ENCODE measurements around the gene MKKS. TPM values are rescaled to one million over a fixed set of nuclear protein-coding genes. Genes with fewer than 3 reads are reported as not detected.

MKKS gene
- total and polyA plus RNA-seq, 2 donors (not counting 1 experiment from before 2014, with no cell fraction given): 6.0 to 12.6 TPM

DNA sequence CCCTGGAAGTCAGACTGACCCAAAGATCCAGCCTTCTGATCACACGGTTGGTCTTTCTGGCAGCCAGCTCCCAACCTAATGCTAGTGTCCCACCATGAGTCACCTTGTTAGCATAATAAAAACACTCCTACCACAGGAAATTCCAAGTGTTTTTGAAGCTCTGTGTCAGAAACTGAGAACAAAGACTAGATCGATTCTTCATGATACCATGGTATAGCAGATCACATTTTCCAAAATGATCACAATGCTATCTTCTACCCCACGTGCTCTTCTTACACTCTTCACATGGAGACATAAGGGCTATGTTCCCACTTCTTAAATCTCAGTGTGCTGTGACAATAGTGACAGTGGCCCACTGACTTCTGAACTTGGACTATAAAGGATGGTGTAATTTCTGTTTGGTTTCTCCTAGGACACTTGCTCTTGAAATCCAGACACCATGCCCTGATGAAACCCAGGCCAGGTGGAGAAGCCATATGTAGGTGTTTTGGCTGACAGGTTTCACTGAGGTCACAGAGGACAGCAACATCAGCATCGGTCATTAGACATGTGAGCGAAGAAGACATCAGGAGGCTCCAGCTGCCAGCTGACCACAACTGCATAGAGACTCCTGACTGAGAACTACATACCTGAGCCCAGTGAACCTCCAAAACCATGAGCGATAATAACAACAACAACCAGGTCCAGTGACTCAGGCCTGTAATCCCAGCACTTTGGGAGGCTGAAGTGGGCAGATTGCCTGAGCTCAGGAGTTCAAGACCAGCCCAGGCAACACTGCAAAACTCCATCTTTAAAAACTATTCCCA is 57.5 kb downstream of the MKKS start:
- H3K27ac Mint-ChIP-seq: no peak overlapping the region
- Histone ChIP-seq H4K20me1 (ENCODE audit: control insufficient read depth, insufficient read depth, low read length, poor library complexity, severe bottlenecking) (no peaks in the 10 kb centered on the region), H2AFZ (ENCODE audit: insufficient read depth, low read depth, low read length, poor library complexity, severe bottlenecking) (no peak overlapping the region), H3K9me3 (ENCODE audit: control extremely low read depth in 1 of 3, control insufficient read depth in 2 of 3, insufficient read depth in 1 of 3, low read length in 2 of 3) (peaks cover 0 to 3% (median 0%) of the 10 kb centered on the region in 3 donors), H3K4me3 (ENCODE audit: control extremely low read depth in 1 of 5, extremely low read depth in 1 of 5, insufficient read depth in 1 of 5, low read depth in 2 of 5, low read length in 4 of 5) (no peak overlapping the region), H3K27me3 (replicated peaks in 1 of 4; ENCODE audit: control extremely low read depth in 1 of 4, control insufficient read depth in 3 of 4, insufficient read depth in 4 of 4, low read length in 3 of 4) (peaks cover 0 to 6% (median 1%) of the 10 kb centered on the region in 4 experiments), H3K36me3 (replicated peaks in 1 of 2; ENCODE audit: control extremely low read depth in 1 of 2, control insufficient read depth in 1 of 2, extremely low read depth in 1 of 2, insufficient read depth in 2 of 2, low read length in 1 of 2) (no peaks in the 10 kb centered on the region), H3K79me2 (ENCODE audit: control insufficient read depth, insufficient read depth, low read length) (no peaks in the 10 kb centered on the region), H3K4me1 (ENCODE audit: control insufficient read depth in 2 of 2, insufficient read depth in 2 of 2, low read length in 2 of 2) (no peaks in the 10 kb centered on the region), H3K27ac (ENCODE audit: low read length in 2 of 2) (no peak overlapping the region), H3K4me2 (replicated peaks; ENCODE audit: low read depth, low read length, poor library complexity, severe bottlenecking) (no peak overlapping the region), H3K9ac (ENCODE audit: low read length) (no peak overlapping the region)
- 100% methylated on average over 5 of the region's 6 CpGs for WGBS (ENCODE audit: insufficient coverage)
- no peak overlapping the region for H3K4me3 Mint-ChIP-seq
- H3K9me3 Mint-ChIP-seq (ENCODE audit: insufficient read depth): peaks cover 6% of the 10 kb centered on the region
- CTCF ChIA-PET: interaction anchor here (0.7 kb wide), 1 partner anchor 85 kb away, joined by 3 read pairs; no protein-coding TSS in a partner anchor
- intact Hi-C loops (cut with micrococcal nuclease): no loop called here
- TF ChIP-seq, protein P1, sequence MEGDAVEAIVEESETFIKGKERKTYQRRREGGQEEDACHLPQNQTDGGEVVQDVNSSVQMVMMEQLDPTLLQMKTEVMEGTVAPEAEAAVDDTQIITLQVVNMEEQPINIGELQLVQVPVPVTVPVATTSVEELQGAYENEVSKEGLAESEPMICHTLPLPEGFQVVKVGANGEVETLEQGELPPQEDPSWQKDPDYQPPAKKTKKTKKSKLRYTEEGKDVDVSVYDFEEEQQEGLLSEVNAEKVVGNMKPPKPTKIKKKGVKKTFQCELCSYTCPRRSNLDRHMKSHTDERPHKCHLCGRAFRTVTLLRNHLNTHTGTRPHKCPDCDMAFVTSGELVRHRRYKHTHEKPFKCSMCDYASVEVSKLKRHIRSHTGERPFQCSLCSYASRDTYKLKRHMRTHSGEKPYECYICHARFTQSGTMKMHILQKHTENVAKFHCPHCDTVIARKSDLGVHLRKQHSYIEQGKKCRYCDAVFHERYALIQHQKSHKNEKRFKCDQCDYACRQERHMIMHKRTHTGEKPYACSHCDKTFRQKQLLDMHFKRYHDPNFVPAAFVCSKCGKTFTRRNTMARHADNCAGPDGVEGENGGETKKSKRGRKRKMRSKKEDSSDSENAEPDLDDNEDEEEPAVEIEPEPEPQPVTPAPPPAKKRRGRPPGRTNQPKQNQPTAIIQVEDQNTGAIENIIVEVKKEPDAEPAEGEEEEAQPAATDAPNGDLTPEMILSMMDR (IDR thresholded peaks at IDR 0.05): no peak
- DNase-seq: no peak
- H3K27me3 Mint-ChIP-seq: peaks cover 21% of the 10 kb centered on the region
- no peaks in the 10 kb centered on the region for H3K4me1 Mint-ChIP-seq
- no peak for ATAC-seq (ENCODE audit: low read depth)
- POLR2A ChIA-PET: no interaction called here

DNA sequence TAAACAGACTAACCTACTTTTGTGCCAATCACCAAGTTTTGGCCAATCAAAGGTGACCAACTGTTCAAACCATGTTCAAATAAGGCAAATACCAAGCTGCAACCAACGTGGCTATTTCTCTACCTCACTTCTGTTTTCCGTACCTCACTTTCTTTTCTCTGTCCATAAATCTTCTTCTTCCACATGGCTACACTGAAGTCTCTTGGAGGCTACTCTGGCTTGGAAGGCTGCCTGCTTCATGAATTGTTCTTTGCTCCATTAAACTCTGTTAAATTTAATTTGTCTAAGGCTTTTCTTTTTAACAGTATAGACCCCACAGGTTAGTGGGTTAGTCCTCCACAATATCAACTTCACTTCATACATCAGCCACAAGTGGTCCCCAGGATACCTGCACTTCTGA is 58.8 kb downstream of the MKKS start:
- H3K27ac ChIP-seq (ENCODE audit: low read length in 2 of 2): no peak overlapping the region
- no peak for ATAC-seq (ENCODE audit: low read depth)
- Mint-ChIP-seq H3K4me1 (no peaks in the 10 kb centered on the region), H3K9me3 (ENCODE audit: insufficient read depth) (peaks cover 6% of the 10 kb centered on the region), H3K4me3 (no peak overlapping the region), H3K27me3 (peaks cover 21% of the 10 kb centered on the region), H3K27ac (no peak overlapping the region)
- CTCF ChIA-PET: no interaction called here
- TF ChIP-seq, protein P1 (IDR thresholded peaks at IDR 0.05): no peak
- TF ChIP-seq EZH2 (IDR thresholded peaks at IDR 0.05; ENCODE audit: borderline replicate concordance, insufficient read depth, low read depth, low read length, poor library complexity, severe bottlenecking): no peak
- POLR2A ChIA-PET: no interaction called here
- H3K9me3 ChIP-seq (ENCODE audit: control extremely low read depth in 1 of 3, control insufficient read depth in 2 of 3, insufficient read depth in 1 of 3, low read length in 2 of 3): peaks cover 0 to 3% (median 0%) of the 10 kb centered on the region in 3 donors
- DNase-seq: no peak
- no peak overlapping the region for H2AFZ ChIP-seq (ENCODE audit: insufficient read depth, low read depth, low read length, poor library complexity, severe bottlenecking)
- H3K9ac ChIP-seq (ENCODE audit: low read length): no peak overlapping the region
- H3K4me2 ChIP-seq (replicated peaks; ENCODE audit: low read depth, low read length, poor library complexity, severe bottlenecking): no peak overlapping the region
- H4K20me1 ChIP-seq (ENCODE audit: control insufficient read depth, insufficient read depth, low read length, poor library complexity, severe bottlenecking): no peaks in the 10 kb centered on the region
- WGBS (ENCODE audit: insufficient coverage): 80% methylated on average over 2 of the region's 2 CpGs
- H3K4me1 ChIP-seq (ENCODE audit: control insufficient read depth in 2 of 2, insufficient read depth in 2 of 2, low read length in 2 of 2): no peaks in the 10 kb centered on the region
- no peaks in the 10 kb centered on the region for H3K36me3 ChIP-seq (replicated peaks in 1 of 2; ENCODE audit: control extremely low read depth in 1 of 2, control insufficient read depth in 1 of 2, extremely low read depth in 1 of 2, insufficient read depth in 2 of 2, low read length in 1 of 2)
- no peak overlapping the region for H3K4me3 ChIP-seq (ENCODE audit: control extremely low read depth in 1 of 5, extremely low read depth in 1 of 5, insufficient read depth in 1 of 5, low read depth in 2 of 5, low read length in 4 of 5)
- peaks cover 0 to 5% (median 2%) of the 10 kb centered on the region in 4 experiments for H3K27me3 ChIP-seq (replicated peaks in 1 of 4; ENCODE audit: control extremely low read depth in 1 of 4, control insufficient read depth in 3 of 4, insufficient read depth in 4 of 4, low read length in 3 of 4)
- intact Hi-C loops (cut with micrococcal nuclease): no loop called here
- H3K79me2 ChIP-seq (ENCODE audit: control insufficient read depth, insufficient read depth, low read length): no peaks in the 10 kb centered on the region
